OCI-LY1 (cell line): Measurements from ENCODE around the gene CD81.

Experiments used
- H2AFZ ChIP-seq: fragments of 200-600 bp; sonication (generic), shearing (Covaris generic); 2 replicates; pipeline ENCODE4 v1.6.0; 2014; ENCODE audit warnings: antibody characterized with exemption, mild to moderate bottlenecking, low read length
- H3F3A ChIP-seq: fragments of 200-600 bp; sonication (generic), shearing (Covaris generic); 2 replicates; pipeline ENCODE4 v1.6.0; 2014; ENCODE audit warnings: mild to moderate bottlenecking, antibody characterized with exemption, low read length, moderate library complexity; ENCODE audit not compliant: insufficient read depth
- H3K27ac ChIP-seq: fragments of 200-600 bp; sonication (generic); 2 replicates; pipeline ENCODE4 v1.5.1; 2014; ENCODE audit warnings: low read length, mixed run types, mild to moderate bottlenecking, low read depth; ENCODE audit not compliant: poor library complexity, severe bottlenecking
- H3K27me3 ChIP-seq: fragments of 200-600 bp; sonication (generic); 2 replicates; pipeline ENCODE4 v1.6.0; 2014; ENCODE audit warnings: antibody characterized with exemption, mild to moderate bottlenecking, low read length, moderate library complexity; ENCODE audit not compliant: insufficient read depth
- H3K36me3 ChIP-seq: fragments of 200-600 bp; sonication (generic); 2 replicates; pipeline ENCODE4 v1.6.1; 2014; ENCODE audit warnings: mild to moderate bottlenecking, antibody characterized with exemption, low read length, moderate library complexity, mixed read lengths; ENCODE audit not compliant: insufficient read depth
- H3K4me1 ChIP-seq: fragments of 200-600 bp; sonication (generic); 2 replicates; pipeline ENCODE4 v1.5.1; 2014; ENCODE audit warnings: mild to moderate bottlenecking, low read length, moderate library complexity; ENCODE audit not compliant: insufficient read depth, severe bottlenecking
- H3K4me2 ChIP-seq: fragments of 200-600 bp; sonication (generic), shearing (Covaris generic); 2 replicates; pipeline ENCODE4 v1.6.1; 2014; ENCODE audit warnings: low read length
- H3K4me3 ChIP-seq: fragments of 200-600 bp; sonication (generic); 2 replicates; pipeline ENCODE4 v1.5.1; 2014; ENCODE audit warnings: low read length, low read depth, mild to moderate bottlenecking, mixed read lengths; ENCODE audit not compliant: poor library complexity, severe bottlenecking
- H3K79me2 ChIP-seq: fragments of 200-600 bp; shearing (Covaris generic); 2 replicates; pipeline ENCODE4 v1.6.1; 2016; ENCODE audit warnings: mixed run types, low read length, mixed read lengths; ENCODE audit not compliant: insufficient read depth
- H3K9ac ChIP-seq: fragments of 200-600 bp; sonication (generic), shearing (Covaris generic); 2 replicates; pipeline ENCODE4 v1.6.1; 2014; ENCODE audit warnings: mild to moderate bottlenecking, low read length, mixed read lengths
- H3K9me2 ChIP-seq: fragments of 200-600 bp; sonication (generic), shearing (Covaris generic); 2 replicates; pipeline ENCODE4 v1.6.1; 2014; ENCODE audit warnings: low read depth, mild to moderate bottlenecking, low read length, mixed read lengths
- H3K9me3 ChIP-seq: fragments of 200-600 bp; shearing (Covaris generic); 2 replicates; pipeline ENCODE4 v1.6.1; 2014; ENCODE audit warnings: low read length, mixed read lengths
- H4K20me1 ChIP-seq: fragments of 200-600 bp; sonication (generic), shearing (Covaris generic); 2 replicates; pipeline ENCODE4 v1.6.0; 2016; ENCODE audit warnings: mild to moderate bottlenecking, low read length; ENCODE audit not compliant: insufficient read depth
- CTCF ChIP-seq: fragments of 200-600 bp; sonication (generic), shearing (Covaris generic); IDR thresholded peaks from 2 replicates; pipeline ENCODE4 v1.5.1; 2017; ENCODE audit warnings: mild to moderate bottlenecking, antibody characterized with exemption, low read length, moderate library complexity, mixed read lengths
- EZH2 ChIP-seq: fragments of 200-600 bp; sonication (generic), shearing (Covaris generic); IDR thresholded peaks from 2 replicates; pipeline ENCODE4 v1.8.0; 2017; ENCODE audit warnings: borderline replicate concordance, mixed run types, mild to moderate bottlenecking, antibody characterized with exemption, low read length, moderate library complexity, mixed read lengths

Gene CD81

GRCh38 chr11:2446590-2447252 is 69.6 kb downstream of the CD81 start:
- no peak for TF ChIP-seq EZH2
- TF ChIP-seq CTCF, result no peak
- Histone ChIP-seq H2AFZ (no peak overlapping the region), H3K9ac (no peak overlapping the region), H3K4me2 (peak overlapping the region; percentile 32; the same call in 1 of the 2 replicates), H3K36me3 (no peaks in the 10 kb centered on the region), H3K27me3 (no peaks in the 10 kb centered on the region), H3K27ac (no peak overlapping the region), H4K20me1 (no peaks in the 10 kb centered on the region), H3K4me3 (no peak overlapping the region), H3K9me3 (no peaks in the 10 kb centered on the region), H3F3A (no peaks in the 10 kb centered on the region), H3K79me2 (no peaks in the 10 kb centered on the region), H3K4me1 (peaks cover 7% of the 10 kb centered on the region), H3K9me2 (no peaks in the 10 kb centered on the region)
